Muscle layer of duodenum (tissue), 2 donors: ENCODE data around the gene SH3BP2.
A peak's percentile ranks its signal among the peaks of the same experiment; 100 is the strongest.

Experiments
- H3K27ac ChIP-seq: one replicate; pipeline ENCODE4 v1.7.0; 2013; ENCODE audit warnings: mild to moderate bottlenecking, low read length
- H3K27me3 ChIP-seq: one replicate; pipeline ENCODE4 v1.7.0; 2013; ENCODE audit warnings: low read depth, mild to moderate bottlenecking, control low read depth, low read length
- H3K36me3 ChIP-seq, 2 donors: one replicate each; pipeline ENCODE4 v1.7.0; 2013; ENCODE audit warnings: low read length in 2 of 2, control low read depth in 1 of 2, mild to moderate bottlenecking in 1 of 2; ENCODE audit not compliant: insufficient read depth in 2 of 2, control insufficient read depth in 1 of 2
- H3K4me1 ChIP-seq, 2 donors: one replicate each; pipeline ENCODE4 v1.7.0; 2013; ENCODE audit warnings: low read length in 2 of 2, mild to moderate bottlenecking in 2 of 2, control low read depth in 1 of 2, moderate library complexity in 1 of 2; ENCODE audit not compliant: insufficient read depth in 2 of 2, control insufficient read depth in 1 of 2
- H3K4me3 ChIP-seq, 2 donors: one replicate each; pipeline ENCODE4 v1.7.0; 2013; ENCODE audit warnings: low read length in 2 of 2, low read depth in 1 of 2, mild to moderate bottlenecking in 1 of 2
- H3K9me3 ChIP-seq, 2 donors: one replicate each; pipeline ENCODE4 v1.7.0; 2013; ENCODE audit warnings: low read length in 2 of 2, control low read depth in 1 of 2, mild to moderate bottlenecking in 1 of 2; ENCODE audit not compliant: control insufficient read depth in 1 of 2
- donor health status: healthy.

The SH3BP2 gene

DNA sequence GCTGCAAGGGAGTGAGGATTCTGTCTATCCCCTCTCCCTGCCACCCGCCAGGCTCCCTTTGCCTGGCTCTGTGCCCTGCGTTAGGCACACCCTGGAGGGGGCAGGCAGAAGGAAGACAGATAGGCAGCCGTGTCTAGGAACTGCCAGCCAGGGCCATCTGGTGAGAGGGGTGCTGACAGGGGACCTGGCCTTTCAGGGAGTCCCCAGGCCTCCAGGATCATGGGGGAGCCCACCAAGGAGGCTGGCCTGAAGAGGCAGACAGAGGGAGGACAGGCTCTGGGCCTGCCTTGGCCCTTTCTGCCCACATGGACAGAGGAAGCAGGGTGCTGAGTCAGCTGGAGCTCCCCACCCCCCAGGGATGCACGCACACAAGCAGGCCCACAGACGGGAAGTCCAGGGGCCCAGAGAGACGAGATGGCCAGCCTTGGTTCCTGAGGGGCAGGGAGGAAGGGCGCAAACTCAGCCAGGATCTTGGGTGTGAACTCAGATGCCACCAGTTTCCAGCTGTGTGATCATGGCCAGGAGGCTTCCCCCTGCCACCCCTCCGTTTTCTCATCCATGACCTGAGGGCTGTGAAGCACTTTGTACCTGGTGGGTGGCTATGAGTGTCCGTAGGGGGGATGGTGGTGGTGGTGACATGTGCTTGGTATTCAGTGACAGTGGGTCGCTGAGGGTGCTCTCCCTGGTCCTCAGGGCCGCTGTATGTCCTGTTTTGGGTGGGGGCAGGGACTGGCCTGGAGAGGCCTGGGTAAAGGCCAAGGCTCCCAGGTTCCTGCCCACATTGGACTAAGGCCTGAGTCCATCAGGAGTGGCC is 1.8 kb downstream of the SH3BP2 start:
- peak overlapping the region; percentile 63 to 71 for H3K4me3 ChIP-seq
- H3K9me3 ChIP-seq: no peaks in the 10 kb centered on the region
- peaks cover 18 to 53% of the 10 kb centered on the region in 2 donors for H3K4me1 ChIP-seq
- H3K27ac ChIP-seq: peak overlapping the region; percentile 74
- no peaks in the 10 kb centered on the region for H3K36me3 ChIP-seq
- no peaks in the 10 kb centered on the region for H3K27me3 ChIP-seq

DNA sequence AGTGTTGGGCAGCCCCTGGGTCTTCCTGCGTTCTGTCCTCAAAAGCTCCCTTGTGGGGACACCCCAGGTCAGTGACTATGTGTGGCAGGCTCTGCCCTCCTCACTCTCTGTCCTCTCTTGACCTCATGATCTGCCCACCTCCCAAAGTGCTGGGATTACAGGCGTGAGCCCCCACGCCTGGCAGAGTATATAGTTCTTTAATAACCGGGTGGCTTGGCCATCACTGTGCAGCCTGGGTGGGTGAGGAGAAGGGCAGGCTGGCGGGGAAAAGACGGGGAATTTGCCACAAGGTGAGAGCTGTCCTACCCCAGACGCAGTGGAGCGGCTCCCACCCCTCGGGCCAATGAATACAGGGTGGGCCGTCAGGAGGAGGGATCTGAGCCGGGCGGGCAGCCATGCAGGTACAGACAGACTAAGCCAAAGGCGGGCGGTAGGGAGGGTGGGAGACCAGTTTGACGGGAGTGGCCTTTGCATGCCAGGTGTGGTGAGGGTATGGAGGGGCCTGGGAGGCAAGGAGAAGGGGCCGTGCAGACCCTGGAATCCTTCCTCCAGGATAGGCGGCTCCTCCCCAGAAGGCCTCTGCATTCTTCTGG is 2.5 kb downstream of the SH3BP2 start:
- Histone ChIP-seq H3K4me3 (no peak overlapping the region), H3K27ac (peak overlapping the region; percentile 74), H3K9me3 (no peaks in the 10 kb centered on the region), H3K4me1 (peaks cover 18 to 56% of the 10 kb centered on the region in 2 donors), H3K36me3 (no peaks in the 10 kb centered on the region), H3K27me3 (no peaks in the 10 kb centered on the region)

DNA sequence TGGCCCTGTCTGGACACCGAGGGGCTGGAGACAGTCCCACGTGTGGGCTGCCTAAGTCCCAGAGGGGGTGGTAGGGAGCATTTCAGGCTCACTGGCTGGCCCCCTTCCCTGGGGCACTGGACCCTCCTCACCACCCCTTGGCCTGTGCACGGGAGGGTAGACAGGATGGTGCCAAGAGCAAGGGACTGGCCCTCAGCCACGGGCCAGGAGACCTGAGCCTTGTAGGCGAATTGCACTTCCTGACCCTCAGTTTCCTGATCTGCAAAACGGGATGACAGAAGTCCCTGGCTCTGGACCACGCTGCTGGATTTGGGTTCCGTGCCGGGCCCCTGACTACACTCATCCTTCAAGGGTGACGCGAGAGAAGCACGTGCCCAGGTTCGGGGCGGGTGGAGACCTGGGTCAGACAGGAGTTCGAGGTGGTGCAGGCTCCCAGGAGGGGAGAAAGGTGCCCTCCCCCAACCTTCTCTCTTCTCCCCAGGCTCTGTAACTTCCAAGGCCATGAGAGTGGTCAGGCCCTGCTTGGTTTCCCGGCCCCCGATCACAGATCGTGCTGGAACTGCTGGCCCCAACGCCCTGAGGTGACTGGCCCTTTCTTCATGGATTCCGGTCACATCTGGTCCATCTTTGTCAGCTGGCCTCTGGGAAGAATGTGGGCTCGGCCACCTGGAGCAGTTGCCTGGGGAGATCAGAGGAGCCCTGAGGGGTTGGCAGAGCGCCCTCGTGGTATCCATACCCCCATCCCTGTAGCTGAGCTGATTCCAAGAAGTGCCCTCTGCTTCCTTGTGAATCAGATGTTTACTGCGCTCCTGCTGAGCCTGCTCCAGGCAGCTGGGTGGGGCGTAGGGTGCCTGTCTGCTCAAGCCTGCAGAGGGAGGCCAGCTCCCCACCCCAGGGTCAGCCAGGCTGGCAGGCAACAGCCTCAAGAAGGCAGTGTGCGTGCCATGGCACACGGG is 3.3 kb downstream of the SH3BP2 start:
- Histone ChIP-seq H3K27me3 (no peaks in the 10 kb centered on the region), H3K4me3 (no peak overlapping the region), H3K36me3 (no peaks in the 10 kb centered on the region), H3K4me1 (peaks cover 18 to 60% of the 10 kb centered on the region in 2 donors), H3K27ac (no peak overlapping the region), H3K9me3 (no peaks in the 10 kb centered on the region)

- H3K27ac ChIP-seq: no peak overlapping the region
- no peak overlapping the region for H3K4me3 ChIP-seq
- H3K4me1 ChIP-seq: peaks cover 14 to 64% of the 10 kb centered on the region in 2 donors
Observed at GRCh38 chr4:2796849-2797544, 4.1 kb downstream of the SH3BP2 start.

GRCh38 chr4:2797545-2798305 is 4.8 kb downstream of the SH3BP2 start:
- Histone ChIP-seq H3K27me3 (no peaks in the 10 kb centered on the region), H3K4me3 (peak overlapping the region in 1 of 2 donors; percentile 49), H3K27ac (peak overlapping the region; percentile 72), H3K9me3 (no peaks in the 10 kb centered on the region), H3K4me1 (peaks cover 13 to 66% of the 10 kb centered on the region in 2 donors), H3K36me3 (no peaks in the 10 kb centered on the region)

More at GRCh38 chr4:2796849-2797544, 4.1 kb downstream of the SH3BP2 start:
- Histone ChIP-seq H3K9me3 (no peaks in the 10 kb centered on the region), H3K27me3 (no peaks in the 10 kb centered on the region), H3K36me3 (no peaks in the 10 kb centered on the region)

- Histone ChIP-seq H3K27me3 (no peaks in the 10 kb centered on the region), H3K4me1 (peaks cover 17 to 71% of the 10 kb centered on the region in 2 donors), H3K27ac (peak overlapping the region; percentile 72), H3K36me3 (no peaks in the 10 kb centered on the region), H3K9me3 (no peaks in the 10 kb centered on the region), H3K4me3 (peak overlapping the region; percentile 39 to 49)
Observed at GRCh38 chr4:2798399-2799223, 5.7 kb downstream of the SH3BP2 start.

DNA sequence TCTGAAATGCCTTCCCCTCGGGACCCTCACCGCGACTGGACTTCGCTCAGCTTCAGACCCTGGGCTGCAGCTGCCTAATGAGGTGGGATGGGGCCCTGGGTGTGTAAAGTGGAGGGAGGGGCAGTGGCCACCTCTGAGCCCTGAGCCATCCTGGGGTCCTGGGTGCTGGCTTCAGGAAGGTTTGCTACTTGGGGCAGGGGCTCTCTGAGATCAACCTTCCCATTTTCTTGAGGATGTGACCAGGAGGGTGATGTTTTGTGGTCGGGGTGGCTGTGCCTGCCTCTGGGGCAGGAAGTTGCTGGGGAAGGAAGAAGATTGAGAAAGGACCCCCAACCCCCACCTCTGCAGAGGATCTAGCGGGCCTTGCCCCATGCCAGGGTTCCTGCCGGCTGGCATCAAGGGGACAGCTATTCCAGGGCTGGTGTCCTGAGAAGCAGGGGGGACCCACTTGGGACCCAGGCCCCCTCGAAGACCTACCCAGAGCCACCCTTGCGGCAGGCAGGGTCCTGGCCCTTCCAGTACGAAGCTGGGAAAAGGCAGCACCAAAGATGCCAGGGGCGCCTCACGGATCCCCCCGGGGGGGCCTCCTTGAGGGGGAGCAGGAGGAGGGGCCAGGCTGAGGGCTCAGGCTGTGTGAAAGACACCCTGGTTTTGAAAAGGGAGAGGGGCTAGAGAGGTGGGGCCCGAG is 6.5 kb downstream of the SH3BP2 start:
- peak overlapping the region; percentile 39 to 49 for H3K4me3 ChIP-seq
- H3K9me3 ChIP-seq: no peaks in the 10 kb centered on the region
- no peaks in the 10 kb centered on the region for H3K27me3 ChIP-seq
- H3K4me1 ChIP-seq: peaks cover 11 to 68% of the 10 kb centered on the region in 2 donors
- H3K27ac ChIP-seq: peak overlapping the region; percentile 58
- H3K36me3 ChIP-seq: no peaks in the 10 kb centered on the region

GRCh38 chr4:2799971-2800690 is 7.2 kb downstream of the SH3BP2 start:
- Histone ChIP-seq H3K36me3 (no peaks in the 10 kb centered on the region), H3K4me3 (peak overlapping the region; percentile 39 to 49), H3K4me1 (peaks cover 5 to 74% of the 10 kb centered on the region in 2 donors), H3K27ac (peak overlapping the region; percentile 58), H3K27me3 (no peaks in the 10 kb centered on the region), H3K9me3 (no peaks in the 10 kb centered on the region)
